Measurements from ENCODE around the gene BUB1B. TPM values are rescaled to one million over a fixed set of nuclear protein-coding genes. Genes with fewer than 3 reads are reported as not detected.
"Not testable (repeated sequence)": the region's sequence is repeated elsewhere in the genome, so short reads cannot be mapped to it uniquely, and the experiment has no call there.

BUB1B gene
- total RNA-seq, 4 donors from 2014 or later: 4.1 to 22.3 (median 7.4) TPM

GRCh38 chr15:40146037-40146436 lies 14.8 kb upstream of the BUB1B start:
- WGBS, 2 donors: 63 to 66% methylated on average over 3 to 4 of the region's 4 CpGs
- Histone ChIP-seq H3K27ac (no peak overlapping the region), H3K27me3 (no peaks in the 10 kb centered on the region), H3K9me3 (no peaks in the 10 kb centered on the region), H3K36me3 (no peaks in the 10 kb centered on the region), H3K4me3 (no peak overlapping the region), H3K4me1 (peaks cover 0 to 8% (median 4%) of the 10 kb centered on the region in 3 donors)
- no peak for DNase-seq
- intact Hi-C loops (cut with DNase I): no loop called here
- TF ChIP-seq POLR2A (IDR thresholded peaks at IDR 0.05): no peak
- TF ChIP-seq CTCF (IDR thresholded peaks at IDR 0.05): no peak

- no peak for TF ChIP-seq CTCF (IDR thresholded peaks at IDR 0.05)
- no peak for TF ChIP-seq POLR2A (IDR thresholded peaks at IDR 0.05)
- WGBS, 2 donors: 79 to 91% methylated on average over 4 of the region's 4 CpGs
- Histone ChIP-seq H3K9me3 (no peaks in the 10 kb centered on the region), H3K27ac (no peak overlapping the region), H3K4me1 (peaks cover 0 to 9% (median 4%) of the 10 kb centered on the region in 3 donors), H3K27me3 (no peaks in the 10 kb centered on the region), H3K36me3 (no peaks in the 10 kb centered on the region), H3K4me3 (no peak overlapping the region)
- intact Hi-C loops (cut with DNase I): no loop called here
- DNase-seq: no peak
These were observed 11.5 kb upstream of the BUB1B start for GRCh38 chr15:40149339-40149738.

GRCh38 chr15:40150163-40150925 lies 10.5 kb upstream of the BUB1B start:
- 44 to 49% methylated on average over 9 of the region's 9 CpGs for WGBS, 2 donors
- no peaks in the 10 kb centered on the region for H3K36me3 ChIP-seq
- no peak for DNase-seq
- H3K4me1 ChIP-seq: peaks cover under 1 to 16% (median 5%) of the 10 kb centered on the region in 3 donors
- H3K4me3 ChIP-seq: no peak overlapping the region
- intact Hi-C loops (cut with DNase I): no loop called here
- TF ChIP-seq CTCF (IDR thresholded peaks at IDR 0.05) (no peak), POLR2A (IDR thresholded peaks at IDR 0.05) (no peak)
- no peaks in the 10 kb centered on the region for H3K9me3 ChIP-seq
- H3K27me3 ChIP-seq: no peaks in the 10 kb centered on the region
- no peak overlapping the region for H3K27ac ChIP-seq

GRCh38 chr15:40151499-40151898 lies 9.4 kb upstream of the BUB1B start:
- DNase-seq: no peak
- no peak overlapping the region for H3K27ac ChIP-seq
- H3K27me3 ChIP-seq: no peaks in the 10 kb centered on the region
- H3K4me1 ChIP-seq: peaks cover 4 to 28% (median 9%) of the 10 kb centered on the region in 3 donors
- H3K36me3 ChIP-seq: no peaks in the 10 kb centered on the region
- no peaks in the 10 kb centered on the region for H3K9me3 ChIP-seq
- TF ChIP-seq CTCF (IDR thresholded peaks at IDR 0.05) (no peak), POLR2A (IDR thresholded peaks at IDR 0.05) (no peak)
- H3K4me3 ChIP-seq: no peak overlapping the region
- intact Hi-C loops (cut with DNase I): no loop called here
- WGBS, 2 donors: 69 to 75% methylated on average over 6 of the region's 6 CpGs

GRCh38 chr15:40151991-40152390 lies 8.9 kb upstream of the BUB1B start:
- no peak for DNase-seq
- intact Hi-C loops (cut with DNase I): no loop called here
- Histone ChIP-seq H3K4me1 (peaks cover 4 to 28% (median 9%) of the 10 kb centered on the region in 3 donors), H3K9me3 (no peaks in the 10 kb centered on the region), H3K27me3 (no peaks in the 10 kb centered on the region), H3K36me3 (no peaks in the 10 kb centered on the region), H3K4me3 (no peak overlapping the region), H3K27ac (no peak overlapping the region)
- WGBS, 2 donors: 69 to 89% methylated on average over 4 of the region's 4 CpGs
- TF ChIP-seq CTCF (IDR thresholded peaks at IDR 0.05) (no peak), POLR2A (IDR thresholded peaks at IDR 0.05) (no peak)

GRCh38 chr15:40154821-40155220 lies 6.0 kb upstream of the BUB1B start:
- WGBS, 2 donors: no CpG with 5 or more reads among the region's 1 CpG
- H3K4me1 ChIP-seq: peaks cover 4 to 28% (median 9%) of the 10 kb centered on the region in 3 donors
- H3K9me3 ChIP-seq; H3K27me3 ChIP-seq; H3K4me3 ChIP-seq; intact Hi-C loops (cut with DNase I); H3K36me3 ChIP-seq; H3K27ac ChIP-seq; DNase-seq: not testable (repeated sequence)
